Natural killer cell (primary cell): ENCODE data around the gene ADAM23. TPM values are rescaled to one million over a fixed set of nuclear protein-coding genes. Genes with fewer than 3 reads are reported as not detected.

Source experiments
- ATAC-seq, 3 donors: fragments of 150-1000 bp in 2 of 3; fragments of 200-7000 bp in 1 of 3; cut with Tn5 transposase; 1 replicate in 1 of 3; 2 replicates in 2 of 3; pipeline ENCODE4 v1.10.0; 2021; ENCODE audit warnings: mild to moderate bottlenecking in 2 of 3, moderate library complexity in 2 of 3
- DNase-seq, 2 donors: peaks; one replicate each; pipeline versions ENCODE4 v3.0.0 to v3.0.0-alpha.2; 2013 to 2021; ENCODE audit warnings: mixed read lengths in 1 of 2
- H3K27ac ChIP-seq: one replicate; pipeline ENCODE4 v1.5.1; 2013; ENCODE audit warnings: mild to moderate bottlenecking, low read length
- H3K27me3 ChIP-seq: one replicate; pipeline ENCODE4 v1.6.1; 2013; ENCODE audit warnings: low read length; ENCODE audit not compliant: control insufficient read depth, insufficient read depth
- H3K36me3 ChIP-seq: one replicate; pipeline ENCODE4 v1.6.1; 2013; ENCODE audit warnings: low read length; ENCODE audit not compliant: control insufficient read depth, insufficient read depth
- H3K4me1 ChIP-seq: one replicate; pipeline ENCODE4 v1.6.1; 2013; ENCODE audit warnings: low read length; ENCODE audit not compliant: control insufficient read depth, insufficient read depth
- H3K4me3 ChIP-seq: one replicate; pipeline ENCODE4 v1.5.1; 2013; ENCODE audit warnings: low read length
- H3K9me3 ChIP-seq: one replicate; pipeline ENCODE4 v1.6.1; 2013; ENCODE audit warnings: low read length; ENCODE audit not compliant: control insufficient read depth, insufficient read depth
- H3K27ac Mint-ChIP-seq, 2 donors: one replicate each; pipeline ENCODE4 v1.8.0; 2022; ENCODE audit warnings: mild to moderate bottlenecking in 2 of 2, mixed read lengths in 2 of 2, moderate library complexity in 1 of 2
- H3K27me3 Mint-ChIP-seq, 2 donors: one replicate each; pipeline ENCODE4 v1.8.0; 2022; ENCODE audit warnings: low read depth in 2 of 2, mixed read lengths in 2 of 2
- H3K36me3 Mint-ChIP-seq: one replicate; pipeline ENCODE4 v1.8.0; 2022; ENCODE audit warnings: mixed read lengths
- H3K4me1 Mint-ChIP-seq, 2 donors: one replicate each; pipeline ENCODE4 v1.8.0; 2022; ENCODE audit warnings: mixed read lengths in 2 of 2
- H3K4me3 Mint-ChIP-seq: one replicate; pipeline ENCODE4 v1.8.0; 2022; ENCODE audit warnings: mild to moderate bottlenecking, moderate library complexity, mixed read lengths
- H3K9me3 Mint-ChIP-seq, 2 donors: one replicate each; pipeline ENCODE4 v1.8.0; 2022; ENCODE audit warnings: mixed read lengths in 2 of 2
- CTCF ChIP-seq: fragments of 200-600 bp; IDR thresholded peaks from one replicate; pipeline ENCODE4 v1.8.0; 2022; ENCODE audit warnings: antibody characterized with exemption
- WGBS: methylation state at CpG from one replicate; pipeline ENCODE4 v1.1.7; 2013; ENCODE audit warnings: missing lambda C conversion rate; ENCODE audit not compliant: insufficient coverage; 5-methylcytosine and 5-hydroxymethylcytosine counted together
- intact Hi-C: fragments of 100-400 bp; cut with micrococcal nuclease; formaldehyde crosslinking; loops from one replicate; pipeline ENCODE4 v1.14.2; 2022
- total RNA-seq, 4 donors: library from RNA; stranded (reverse); fragments of 120-200 nt in 1 of 4; gene quantifications; one replicate each; pipeline versions ENCODE4 v1.2.3 to v1.2.4, GENCODE V29; 2013 to 2022

Gene ADAM23
- total RNA-seq, 3 donors from 2014 or later (not counting 1 experiment from before 2014, with no cell fraction given) = 1.6 TPM; not detected in 2

DNA sequence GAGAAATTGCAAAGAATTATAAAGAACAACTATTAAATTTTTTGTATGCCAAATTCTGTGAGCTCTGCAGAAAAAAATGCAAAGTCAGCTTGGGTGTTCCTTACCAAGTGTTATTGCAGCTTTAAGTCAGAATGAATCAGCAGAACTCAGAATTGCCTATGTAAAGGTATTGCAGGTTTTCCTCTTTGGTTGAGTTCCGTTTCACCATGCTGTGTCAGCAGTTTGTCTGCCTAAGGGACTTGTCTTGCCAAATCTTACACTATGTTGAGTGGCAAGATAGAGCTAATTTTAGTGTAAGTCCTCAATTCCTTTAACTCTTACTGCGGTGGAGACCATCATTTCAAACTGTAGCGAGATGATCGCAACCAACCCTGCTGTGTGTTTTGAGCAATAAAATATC, 38.8 kb downstream of the ADAM23 start:
- Mint-ChIP-seq H3K27ac (no peak overlapping the region), H3K36me3 (no peaks in the 10 kb centered on the region), H3K9me3 (peaks cover 0 to 10% of the 10 kb centered on the region in 2 donors), H3K4me3 (no peak overlapping the region), H3K4me1 (no peaks in the 10 kb centered on the region), H3K27me3 (no peaks in the 10 kb centered on the region)
- no peak for TF ChIP-seq CTCF
- H3K27me3 ChIP-seq = no peaks in the 10 kb centered on the region
- 67% methylated on average over 3 of the region's 4 CpGs for WGBS
- no peaks in the 10 kb centered on the region for H3K9me3 ChIP-seq
- no peak overlapping the region for H3K27ac ChIP-seq
- no peaks in the 10 kb centered on the region for H3K4me1 ChIP-seq
- no peak overlapping the region for H3K4me3 ChIP-seq
- H3K36me3 ChIP-seq = no peaks in the 10 kb centered on the region
- intact Hi-C loops = no loop called here
- ATAC-seq (no peak), DNase-seq (no peak)

DNA sequence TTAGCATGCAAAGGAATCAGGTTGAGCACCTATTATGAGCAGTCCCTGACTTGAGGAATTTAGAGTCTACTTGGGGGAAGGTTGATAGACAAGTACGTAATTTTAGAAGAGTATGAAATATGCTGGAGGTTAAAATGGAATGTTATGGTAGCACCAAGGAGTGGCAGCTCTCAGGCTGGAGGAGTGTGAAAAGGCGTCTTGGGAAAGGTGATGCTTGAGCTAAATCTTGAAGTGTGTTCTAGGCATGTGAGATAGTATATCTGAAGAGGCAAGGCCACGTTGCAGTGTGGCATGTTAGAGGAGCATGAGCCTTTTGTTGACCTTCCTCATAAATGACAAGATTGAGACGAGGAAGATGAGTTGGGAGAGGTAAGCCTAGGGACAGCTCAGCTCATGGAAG, 39.3 kb downstream of the ADAM23 start:
- H3K9me3 ChIP-seq = no peaks in the 10 kb centered on the region
- intact Hi-C loops = no loop called here
- Mint-ChIP-seq H3K4me1 (no peaks in the 10 kb centered on the region), H3K4me3 (no peak overlapping the region), H3K27me3 (no peaks in the 10 kb centered on the region), H3K27ac (no peak overlapping the region), H3K9me3 (peaks cover 0 to 10% of the 10 kb centered on the region in 2 donors), H3K36me3 (no peaks in the 10 kb centered on the region)
- no peak for TF ChIP-seq CTCF
- H3K4me1 ChIP-seq = no peaks in the 10 kb centered on the region
- no peaks in the 10 kb centered on the region for H3K27me3 ChIP-seq
- H3K36me3 ChIP-seq = no peaks in the 10 kb centered on the region
- no peak overlapping the region for H3K4me3 ChIP-seq
- no peak overlapping the region for H3K27ac ChIP-seq
- ATAC-seq (no peak), DNase-seq (no peak)
- 81% methylated on average over 4 of the region's 4 CpGs for WGBS

GRCh38 chr2:206488053-206488452, 44.7 kb downstream of the ADAM23 start:
- Mint-ChIP-seq H3K9me3 (peaks cover 3 to 7% of the 10 kb centered on the region in 2 donors), H3K27me3 (peaks cover 0 to 3% of the 10 kb centered on the region in 2 donors), H3K27ac (no peak overlapping the region), H3K4me1 (peaks cover 0 to 4% of the 10 kb centered on the region in 2 donors), H3K4me3 (no peak overlapping the region), H3K36me3 (no peaks in the 10 kb centered on the region)
- H3K9me3 ChIP-seq = no peaks in the 10 kb centered on the region
- intact Hi-C loops = no loop called here
- TF ChIP-seq CTCF = no peak
- H3K4me3 ChIP-seq = no peak overlapping the region
- no peaks in the 10 kb centered on the region for H3K27me3 ChIP-seq
- WGBS = 92% methylated on average over 7 of the region's 7 CpGs
- H3K27ac ChIP-seq = no peak overlapping the region
- H3K4me1 ChIP-seq = no peaks in the 10 kb centered on the region
- ATAC-seq (no peak), DNase-seq (no peak)
- H3K36me3 ChIP-seq = no peaks in the 10 kb centered on the region

GRCh38 chr2:206488623-206489022, 45.3 kb downstream of the ADAM23 start:
- H3K36me3 ChIP-seq = no peaks in the 10 kb centered on the region
- Mint-ChIP-seq H3K9me3 (peaks cover 3 to 7% of the 10 kb centered on the region in 2 donors), H3K4me3 (no peak overlapping the region), H3K36me3 (no peaks in the 10 kb centered on the region), H3K27ac (no peak overlapping the region), H3K27me3 (peaks cover 0 to 3% of the 10 kb centered on the region in 2 donors), H3K4me1 (peaks cover 0 to 4% of the 10 kb centered on the region in 2 donors)
- no peak overlapping the region for H3K4me3 ChIP-seq
- H3K27ac ChIP-seq = no peak overlapping the region
- no peaks in the 10 kb centered on the region for H3K27me3 ChIP-seq
- WGBS = 33% methylated on average over 1 of the region's 1 CpG
- ATAC-seq (no peak), DNase-seq (no peak)
- no peaks in the 10 kb centered on the region for H3K4me1 ChIP-seq
- TF ChIP-seq CTCF = no peak
- no peaks in the 10 kb centered on the region for H3K9me3 ChIP-seq
- intact Hi-C loops = no loop called here
